ENCODE data around the gene PIEZO2.

Gene PIEZO2

GRCh38 chr18:11027862-11028261 lies 121.5 kb downstream of the PIEZO2 start:
- H3K27me3 Mint-ChIP-seq (ENCODE audit: low read depth, poor library complexity) = peaks cover 14% of the 10 kb centered on the region
- DNase-seq = no peak
- H3K4me1 Mint-ChIP-seq = peaks cover 6% of the 10 kb centered on the region
- H3K9me3 Mint-ChIP-seq = peaks cover 6% of the 10 kb centered on the region
- TF ChIP-seq CTCF (IDR thresholded peaks at IDR 0.05) = no peak
- H3K36me3 Mint-ChIP-seq (ENCODE audit: low read depth) = no peaks in the 10 kb centered on the region
- no peak overlapping the region for H3K27ac Mint-ChIP-seq
- no peak overlapping the region for H3K4me3 Mint-ChIP-seq

GRCh38 chr18:11025671-11026070 lies 123.7 kb downstream of the PIEZO2 start:
- peaks cover 10% of the 10 kb centered on the region for H3K9me3 Mint-ChIP-seq
- peaks cover 14% of the 10 kb centered on the region for H3K27me3 Mint-ChIP-seq (ENCODE audit: low read depth, poor library complexity)
- no peak overlapping the region for H3K4me3 Mint-ChIP-seq
- no peak for DNase-seq
- peaks cover 28% of the 10 kb centered on the region for H3K4me1 Mint-ChIP-seq
- no peaks in the 10 kb centered on the region for H3K36me3 Mint-ChIP-seq (ENCODE audit: low read depth)
- TF ChIP-seq CTCF (IDR thresholded peaks at IDR 0.05) = no peak
- no peak overlapping the region for H3K27ac Mint-ChIP-seq

- DNase-seq = no peak
- H3K4me1 Mint-ChIP-seq = peaks cover 34% of the 10 kb centered on the region
- H3K9me3 Mint-ChIP-seq = peaks cover 10% of the 10 kb centered on the region
- no peak overlapping the region for H3K27ac Mint-ChIP-seq
- no peak overlapping the region for H3K4me3 Mint-ChIP-seq
- peaks cover 14% of the 10 kb centered on the region for H3K27me3 Mint-ChIP-seq (ENCODE audit: low read depth, poor library complexity)
- H3K36me3 Mint-ChIP-seq (ENCODE audit: low read depth) = no peaks in the 10 kb centered on the region
- no peak for TF ChIP-seq CTCF (IDR thresholded peaks at IDR 0.05)
These were observed 124.3 kb downstream of the PIEZO2 start for GRCh38 chr18:11024928-11025669.

GRCh38 chr18:11021477-11021876 lies 127.9 kb downstream of the PIEZO2 start:
- Mint-ChIP-seq H3K4me1 (peaks cover 47% of the 10 kb centered on the region), H3K27me3 (ENCODE audit: low read depth, poor library complexity) (peaks cover 11% of the 10 kb centered on the region), H3K9me3 (peaks cover 10% of the 10 kb centered on the region), H3K36me3 (ENCODE audit: low read depth) (no peaks in the 10 kb centered on the region), H3K27ac (peak overlapping the region; percentile 37), H3K4me3 (no peak overlapping the region)
- TF ChIP-seq CTCF (IDR thresholded peaks at IDR 0.05) = no peak
- no peak for DNase-seq

DNA sequence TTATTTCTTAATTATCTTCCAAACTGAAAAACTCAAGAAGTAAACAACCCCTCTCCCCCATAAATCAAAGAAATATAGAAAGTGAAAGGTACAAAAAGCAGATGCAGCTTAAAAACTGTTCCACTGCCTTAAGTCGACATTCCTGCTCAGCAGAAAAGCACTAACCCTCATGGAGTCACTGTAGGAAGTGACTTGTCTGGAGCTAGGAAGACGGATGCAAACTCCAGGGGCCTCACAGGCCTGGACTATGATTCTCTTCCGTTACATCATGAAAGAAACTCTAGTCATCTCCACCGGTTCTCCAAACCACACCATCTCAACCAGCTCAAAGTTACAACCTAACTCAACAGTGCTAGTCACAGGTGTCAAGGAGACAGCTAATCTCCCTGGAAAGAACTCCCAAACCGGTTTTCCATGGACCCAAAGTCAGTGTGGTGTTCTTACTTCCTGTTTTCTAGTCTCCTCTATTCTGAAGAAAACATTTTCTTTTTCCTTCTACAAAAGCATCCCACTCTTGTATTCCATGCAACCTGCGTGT lies 128.4 kb downstream of the PIEZO2 start:
- Mint-ChIP-seq H3K4me3 (peak overlapping the region; percentile 36), H3K4me1 (peaks cover 47% of the 10 kb centered on the region), H3K9me3 (peaks cover 10% of the 10 kb centered on the region), H3K27ac (peak overlapping the region; percentile 37), H3K36me3 (ENCODE audit: low read depth) (no peaks in the 10 kb centered on the region), H3K27me3 (ENCODE audit: low read depth, poor library complexity) (peaks cover 8% of the 10 kb centered on the region)
- no peak for TF ChIP-seq CTCF (IDR thresholded peaks at IDR 0.05)
- DNase-seq = no peak

Data from nephron progenitor cell (in vitro differentiated cells).